AG09309 (cell line): ENCODE measurements around the gene NEK6.
A peak's percentile ranks its signal among the peaks of the same experiment; 100 is the strongest.

Experiments
- DNase-seq: peaks from one replicate; pipeline ENCODE4 v3.0.0-alpha.2; 2010; ENCODE audit warnings: low read depth
- H3K4me3 ChIP-seq: 2 replicates; pipeline ENCODE4 v1.5.1; 2011; ENCODE audit warnings: mild to moderate bottlenecking, low read depth, low read length, moderate library complexity; ENCODE audit not compliant: control insufficient read depth
- TF ChIP-seq, protein P1 (sequence below): IDR thresholded peaks from 2 replicates; pipeline ENCODE4 v1.5.1; 2011; ENCODE audit warnings: mild to moderate bottlenecking, low read depth, low read length, inconsistent platforms; ENCODE audit not compliant: insufficient read depth, control insufficient read depth; ENCODE audit errors: missing control alignments

The NEK6 gene

DNA sequence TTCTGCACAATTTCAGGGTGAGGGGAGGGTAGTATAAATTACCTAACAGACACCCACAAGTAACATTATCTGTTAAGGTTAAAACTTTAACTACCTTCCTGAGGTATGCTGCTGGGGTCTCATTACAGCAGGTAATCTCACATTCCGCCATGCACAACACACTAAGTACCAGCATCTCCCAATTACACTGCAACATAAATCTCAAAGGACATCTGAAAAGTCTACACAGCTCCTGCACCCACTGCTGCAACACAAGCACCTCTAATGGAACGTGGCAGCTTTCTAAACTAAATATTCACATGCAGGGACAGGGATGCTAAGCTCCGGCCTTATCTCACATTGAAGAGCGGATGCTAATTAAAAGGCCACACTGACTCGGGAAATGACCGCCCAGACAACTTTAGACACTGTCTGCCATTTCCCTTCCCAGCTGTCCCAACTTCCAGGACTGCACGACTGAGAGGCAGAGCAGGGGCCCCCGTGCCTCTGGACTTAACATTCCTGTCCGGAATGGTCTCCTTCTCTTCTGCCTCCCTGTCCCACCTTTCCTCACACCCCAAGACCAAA is 111.6 kb downstream of the NEK6 start:
- TF ChIP-seq, protein P1, sequence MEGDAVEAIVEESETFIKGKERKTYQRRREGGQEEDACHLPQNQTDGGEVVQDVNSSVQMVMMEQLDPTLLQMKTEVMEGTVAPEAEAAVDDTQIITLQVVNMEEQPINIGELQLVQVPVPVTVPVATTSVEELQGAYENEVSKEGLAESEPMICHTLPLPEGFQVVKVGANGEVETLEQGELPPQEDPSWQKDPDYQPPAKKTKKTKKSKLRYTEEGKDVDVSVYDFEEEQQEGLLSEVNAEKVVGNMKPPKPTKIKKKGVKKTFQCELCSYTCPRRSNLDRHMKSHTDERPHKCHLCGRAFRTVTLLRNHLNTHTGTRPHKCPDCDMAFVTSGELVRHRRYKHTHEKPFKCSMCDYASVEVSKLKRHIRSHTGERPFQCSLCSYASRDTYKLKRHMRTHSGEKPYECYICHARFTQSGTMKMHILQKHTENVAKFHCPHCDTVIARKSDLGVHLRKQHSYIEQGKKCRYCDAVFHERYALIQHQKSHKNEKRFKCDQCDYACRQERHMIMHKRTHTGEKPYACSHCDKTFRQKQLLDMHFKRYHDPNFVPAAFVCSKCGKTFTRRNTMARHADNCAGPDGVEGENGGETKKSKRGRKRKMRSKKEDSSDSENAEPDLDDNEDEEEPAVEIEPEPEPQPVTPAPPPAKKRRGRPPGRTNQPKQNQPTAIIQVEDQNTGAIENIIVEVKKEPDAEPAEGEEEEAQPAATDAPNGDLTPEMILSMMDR: no peak
- DNase-seq: no peak
- no peak overlapping the region for H3K4me3 ChIP-seq

DNA sequence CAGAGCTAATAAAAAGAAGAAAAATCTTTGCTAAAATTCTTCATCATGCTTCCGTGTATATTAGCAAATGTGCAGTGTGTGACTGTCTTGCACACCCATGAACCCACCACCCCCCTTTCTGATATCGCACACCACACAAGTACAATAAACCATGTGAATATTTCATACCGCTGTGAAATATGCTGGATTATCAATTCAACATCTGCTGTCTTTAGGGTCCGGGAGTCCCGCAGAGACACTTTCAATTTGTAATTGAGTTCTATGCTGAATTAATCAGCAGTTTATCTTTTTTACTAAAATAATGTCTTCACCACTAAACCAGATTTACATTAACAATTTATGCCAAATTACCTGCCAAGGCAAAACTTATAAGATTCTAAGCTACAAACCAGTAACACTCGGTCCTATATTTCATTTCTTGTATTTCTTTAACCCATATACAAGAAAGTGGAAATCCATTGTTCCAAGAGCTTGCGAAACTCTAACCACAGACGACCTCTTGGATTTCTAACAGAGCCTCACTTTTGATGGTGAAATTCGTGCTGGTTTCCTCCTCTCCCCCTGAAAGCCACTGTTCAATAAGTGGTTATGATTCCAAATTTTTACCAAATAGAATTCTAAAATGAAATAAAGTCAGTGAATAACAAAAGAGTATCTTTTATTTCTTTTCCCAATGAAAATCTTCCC is 113.3 kb downstream of the NEK6 start:
- no peak overlapping the region for H3K4me3 ChIP-seq
- DNase-seq: peak; percentile 18
- TF ChIP-seq, protein P1: no peak

DNA sequence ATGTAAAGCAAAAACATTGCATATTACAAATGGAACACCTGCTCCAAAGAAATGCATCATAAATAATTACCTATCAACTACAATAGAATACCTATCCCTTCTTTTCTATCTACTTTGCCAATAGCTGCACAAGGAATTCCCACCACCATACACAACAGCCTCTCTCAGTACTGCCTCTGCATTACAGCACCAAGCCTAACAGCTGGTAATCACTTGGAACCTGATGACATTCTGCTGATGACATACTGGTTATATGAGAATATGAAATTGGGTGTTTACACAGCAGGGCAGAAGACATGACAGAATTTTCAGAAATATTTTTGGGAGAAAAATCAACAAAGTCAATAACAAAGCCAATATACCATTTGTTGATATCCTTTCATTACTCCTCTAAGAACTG is 114.3 kb downstream of the NEK6 start:
- TF ChIP-seq, protein P1: no peak
- no peak for DNase-seq
- H3K4me3 ChIP-seq: no peak overlapping the region

DNA sequence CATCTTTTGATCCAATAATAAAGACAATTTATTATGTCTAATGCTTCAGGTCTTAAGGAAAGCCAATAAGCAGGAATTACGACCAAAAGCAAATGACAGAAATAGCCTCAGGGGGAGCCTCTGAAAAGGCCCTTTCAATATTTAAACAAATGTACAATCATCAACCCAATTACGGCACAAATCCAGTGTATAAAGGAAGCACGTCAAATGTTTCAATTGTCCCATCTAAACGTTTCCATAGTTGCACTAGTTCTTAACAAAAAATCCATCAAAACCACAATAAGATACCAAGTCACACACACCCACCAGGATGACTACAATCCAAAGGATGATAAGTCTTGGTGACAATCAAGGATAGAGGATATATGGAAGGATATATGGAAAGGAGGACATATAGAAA is 115.6 kb downstream of the NEK6 start:
- TF ChIP-seq, protein P1: no peak
- no peak overlapping the region for H3K4me3 ChIP-seq
- DNase-seq: no peak

DNA sequence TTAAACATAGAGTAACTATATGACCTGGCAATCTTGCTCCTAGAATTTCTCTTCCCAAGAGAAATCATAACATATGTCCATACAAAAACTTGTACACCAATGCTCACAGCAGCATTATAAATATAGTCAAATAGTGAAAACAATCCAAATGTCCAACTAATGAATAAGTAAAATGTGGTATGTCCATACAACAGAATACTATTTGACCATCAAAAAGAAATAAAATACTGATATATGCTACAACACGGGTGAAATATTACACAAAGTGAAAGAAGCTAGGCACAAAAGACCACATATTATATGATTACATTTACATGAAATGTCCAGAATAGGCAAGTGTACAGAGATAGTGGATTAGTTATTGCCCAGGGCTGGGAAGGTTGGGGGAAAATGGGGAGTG is 116.1 kb downstream of the NEK6 start:
- no peak overlapping the region for H3K4me3 ChIP-seq
- no peak for DNase-seq
- TF ChIP-seq, protein P1: no peak

DNA sequence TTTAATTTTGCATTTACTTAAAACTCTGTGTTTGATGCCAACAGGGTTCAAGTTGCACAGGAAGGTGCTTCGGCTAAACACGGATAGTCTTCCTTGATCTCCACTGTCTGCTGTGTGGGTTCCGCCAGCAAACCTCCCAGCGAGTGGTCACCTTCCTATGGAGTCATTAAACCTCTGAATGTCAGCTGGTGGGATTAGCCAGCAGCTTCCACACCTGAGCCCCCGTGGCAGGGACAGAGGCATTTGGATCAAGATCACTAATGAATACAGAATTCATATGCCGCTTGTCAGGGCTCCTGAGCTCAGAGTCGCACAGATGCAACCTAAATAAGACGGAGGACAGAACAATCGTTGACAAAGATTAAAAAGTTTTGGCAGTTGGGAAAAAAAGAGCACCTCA is 118.0 kb downstream of the NEK6 start:
- no peak overlapping the region for H3K4me3 ChIP-seq
- DNase-seq: no peak
- TF ChIP-seq, protein P1: no peak
